Activated CD4-positive, CD25-positive, alpha-beta regulatory T cell treated with anti-CD3 and anti-CD28 coated beads, Interleukin-2, amount 50 U/mL, for 16 hours (primary cell): ENCODE data around the gene ZBTB33.

ENCODE experiments used
- DNase-seq: peaks from one replicate; pipeline ENCODE4 v3.0.0-alpha.2; 2020; ENCODE audit warnings: low read depth, low spot score

Gene ZBTB33

GRCh38 chrX:120262859-120263708 lies 12.5 kb downstream of the ZBTB33 start:
- DNase-seq: no peak

- no peak for DNase-seq
Observed at GRCh38 chrX:120264341-120264740, 13.7 kb downstream of the ZBTB33 start.

GRCh38 chrX:120269373-120270035 lies 18.9 kb downstream of the ZBTB33 start:
- DNase-seq: no peak

GRCh38 chrX:120270567-120270966 lies 20.0 kb downstream of the ZBTB33 start:
- no peak for DNase-seq

- no peak for DNase-seq
Observed at GRCh38 chrX:120271218-120271617, 20.6 kb downstream of the ZBTB33 start.

GRCh38 chrX:120274145-120274544 lies 23.5 kb downstream of the ZBTB33 start:
- DNase-seq: no peak

- no peak for DNase-seq
Observed at GRCh38 chrX:120274958-120275357, 24.3 kb downstream of the ZBTB33 start.

- DNase-seq: no peak
Observed at GRCh38 chrX:120281021-120281624, 30.5 kb downstream of the ZBTB33 start.

GRCh38 chrX:120281761-120282160 lies 31.1 kb downstream of the ZBTB33 start:
- no peak for DNase-seq

GRCh38 chrX:120282697-120283096 lies 32.1 kb downstream of the ZBTB33 start:
- DNase-seq: no peak

- DNase-seq: no peak
Observed at GRCh38 chrX:120286733-120287512, 36.3 kb downstream of the ZBTB33 start.

GRCh38 chrX:120287513-120288112 lies 37.0 kb downstream of the ZBTB33 start:
- DNase-seq: no peak

- DNase-seq: no peak
Observed at GRCh38 chrX:120290107-120290506, 39.5 kb downstream of the ZBTB33 start.

- no peak for DNase-seq
Observed at GRCh38 chrX:120291211-120291610, 40.6 kb downstream of the ZBTB33 start.

GRCh38 chrX:120293015-120293414 lies 42.4 kb downstream of the ZBTB33 start:
- no peak for DNase-seq

- DNase-seq: no peak
Observed at GRCh38 chrX:120294651-120295050, 44.0 kb downstream of the ZBTB33 start.

GRCh38 chrX:120297923-120298322 lies 47.3 kb downstream of the ZBTB33 start:
- DNase-seq: no peak

- no peak for DNase-seq
Observed at GRCh38 chrX:120299928-120300327, 49.3 kb downstream of the ZBTB33 start.

GRCh38 chrX:120301497-120301896 lies 50.9 kb downstream of the ZBTB33 start:
- no peak for DNase-seq

- DNase-seq: no peak
Observed at GRCh38 chrX:120301960-120302359, 51.3 kb downstream of the ZBTB33 start.

GRCh38 chrX:120302434-120302833 lies 51.8 kb downstream of the ZBTB33 start:
- DNase-seq: no peak
